Vagina (tissue), 2 donors: Measurements from ENCODE around the gene IDI1. TPM values are rescaled to one million over a fixed set of nuclear protein-coding genes. Genes with fewer than 3 reads are reported as not detected.

Experiments used
- DNase-seq, 2 donors: peaks; one replicate each; pipeline ENCODE4 v3.0.0-alpha.2; 2017; ENCODE audit errors: extremely low spot score in 2 of 2
- H3K27ac ChIP-seq: fragments of 200-600 bp; sonication (generic); one replicate; pipeline ENCODE4 v1.5.1; 2019
- H3K27me3 ChIP-seq: fragments of 200-600 bp; sonication (generic); one replicate; pipeline ENCODE4 v1.5.1; 2019
- H3K36me3 ChIP-seq, 2 donors: fragments of 200-600 bp; sonication (generic); one replicate each; pipeline ENCODE4 v1.5.1; 2017 to 2019
- H3K4me1 ChIP-seq: fragments of 200-600 bp; sonication (generic); one replicate; pipeline ENCODE4 v1.5.1; 2019
- H3K4me3 ChIP-seq, 2 donors: fragments of 200-600 bp; sonication (generic); 1 replicate in 1 of 2; 2 replicates in 1 of 2; pipeline ENCODE4 v1.5.1; 2016 to 2019
- H3K9me3 ChIP-seq: fragments of 200-600 bp; sonication (generic); one replicate; pipeline ENCODE4 v1.5.1; 2019
- POLR2A ChIP-seq, 2 donors: fragments of 450-650 bp; IDR thresholded peaks; one replicate each; pipeline ENCODE4 v1.6.1; 2017; ENCODE audit warnings: antibody characterized with exemption in 2 of 2, mild to moderate bottlenecking in 2 of 2, moderate library complexity in 2 of 2
- POLR2AphosphoS5 ChIP-seq, 2 donors: sonication (generic); formaldehyde crosslinking; IDR thresholded peaks; one replicate each; pipeline ENCODE4 v1.9.0; 2017; ENCODE audit warnings: antibody characterized with exemption in 2 of 2, mild to moderate bottlenecking in 2 of 2, low read depth in 1 of 2; ENCODE audit not compliant: insufficient read depth in 1 of 2
- intact Hi-C: fragments of 100-400 bp; cut with DNase I; formaldehyde crosslinking; loops from one replicate; pipeline ENCODE4 v1.15.1; 2023
- total RNA-seq: library from RNA; depleted of rRNA; stranded (reverse); fragments of >200 nt; gene quantifications from one replicate; pipeline ENCODE4 v1.2.3, GENCODE V29; 2016
- TF ChIP-seq, protein P1 (sequence below), 3 experiments: fragments of 450-650 bp in 2 of 3; fragments of 200-600 bp in 1 of 3; sonication (generic) in 1 of 3; IDR thresholded peaks; one replicate each; pipeline ENCODE4 v1.5.1; 2017 to 2019; ENCODE audit warnings: antibody characterized with exemption in 3 of 3, mild to moderate bottlenecking in 2 of 3, moderate library complexity in 2 of 3

Gene IDI1
- total RNA-seq, 1 donor from 2014 or later: 50.3 TPM

DNA sequence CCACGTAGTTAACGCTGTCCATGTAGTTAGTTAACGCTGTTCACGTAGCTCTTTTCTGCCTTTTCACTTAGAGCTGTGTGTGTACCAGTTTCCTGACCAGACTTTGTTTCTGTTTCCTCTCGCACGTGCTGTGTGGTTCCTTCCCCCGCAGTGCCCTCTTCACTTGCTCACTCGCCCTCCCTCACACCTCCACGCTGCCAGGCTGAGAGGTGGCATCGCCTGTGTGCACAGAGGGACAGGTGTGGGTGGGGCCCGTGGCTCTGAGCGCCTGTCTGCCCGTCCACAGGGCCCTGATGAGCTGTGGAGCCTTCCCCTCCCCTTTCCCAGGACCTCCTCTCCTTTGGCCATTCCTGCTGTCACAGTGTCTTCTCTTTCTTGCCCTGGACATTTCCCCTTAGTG is 37.9 kb upstream of the IDI1 start:
- intact Hi-C loops: no loop called here
- no peak for TF ChIP-seq POLR2A (IDR thresholded peaks at IDR 0.05)
- TF ChIP-seq POLR2AphosphoS5 (IDR thresholded peaks at IDR 0.05; ENCODE audit: insufficient read depth in 1 of 2, low read depth in 1 of 2): no peak
- TF ChIP-seq, protein P1, sequence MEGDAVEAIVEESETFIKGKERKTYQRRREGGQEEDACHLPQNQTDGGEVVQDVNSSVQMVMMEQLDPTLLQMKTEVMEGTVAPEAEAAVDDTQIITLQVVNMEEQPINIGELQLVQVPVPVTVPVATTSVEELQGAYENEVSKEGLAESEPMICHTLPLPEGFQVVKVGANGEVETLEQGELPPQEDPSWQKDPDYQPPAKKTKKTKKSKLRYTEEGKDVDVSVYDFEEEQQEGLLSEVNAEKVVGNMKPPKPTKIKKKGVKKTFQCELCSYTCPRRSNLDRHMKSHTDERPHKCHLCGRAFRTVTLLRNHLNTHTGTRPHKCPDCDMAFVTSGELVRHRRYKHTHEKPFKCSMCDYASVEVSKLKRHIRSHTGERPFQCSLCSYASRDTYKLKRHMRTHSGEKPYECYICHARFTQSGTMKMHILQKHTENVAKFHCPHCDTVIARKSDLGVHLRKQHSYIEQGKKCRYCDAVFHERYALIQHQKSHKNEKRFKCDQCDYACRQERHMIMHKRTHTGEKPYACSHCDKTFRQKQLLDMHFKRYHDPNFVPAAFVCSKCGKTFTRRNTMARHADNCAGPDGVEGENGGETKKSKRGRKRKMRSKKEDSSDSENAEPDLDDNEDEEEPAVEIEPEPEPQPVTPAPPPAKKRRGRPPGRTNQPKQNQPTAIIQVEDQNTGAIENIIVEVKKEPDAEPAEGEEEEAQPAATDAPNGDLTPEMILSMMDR (IDR thresholded peaks at IDR 0.05): no peak
- DNase-seq: no peak
- Histone ChIP-seq H3K9me3 (no peaks in the 10 kb centered on the region), H3K27ac (no peak overlapping the region), H3K27me3 (no peaks in the 10 kb centered on the region), H3K4me3 (no peak overlapping the region), H3K4me1 (no peaks in the 10 kb centered on the region), H3K36me3 (peaks cover 0 to 81% of the 10 kb centered on the region in 2 donors)

DNA sequence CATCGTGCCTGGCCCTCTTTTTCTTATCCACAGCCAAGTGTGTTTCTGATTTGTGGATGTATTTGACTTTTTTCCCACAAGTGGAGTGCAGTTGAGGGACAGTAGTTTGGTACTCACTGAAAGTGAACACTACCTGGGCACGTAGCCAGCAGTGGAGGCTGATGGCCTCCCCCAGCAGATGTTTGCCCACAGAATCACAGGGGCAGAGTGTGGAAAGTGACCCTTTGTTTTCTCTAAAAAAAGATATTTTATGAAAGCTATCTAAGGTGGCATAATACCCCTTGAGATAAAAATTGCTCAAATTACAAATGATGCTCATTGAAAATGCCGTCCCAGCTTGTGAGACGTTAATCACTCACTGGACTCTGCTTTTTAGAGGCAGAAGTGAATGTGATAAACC is 36.3 kb upstream of the IDI1 start:
- no peak for TF ChIP-seq POLR2AphosphoS5 (IDR thresholded peaks at IDR 0.05; ENCODE audit: insufficient read depth in 1 of 2, low read depth in 1 of 2)
- TF ChIP-seq, protein P1 (IDR thresholded peaks at IDR 0.05): no peak
- no peak for TF ChIP-seq POLR2A (IDR thresholded peaks at IDR 0.05)
- Histone ChIP-seq H3K36me3 (peaks cover 0 to 76% of the 10 kb centered on the region in 2 donors), H3K27ac (no peak overlapping the region), H3K9me3 (no peaks in the 10 kb centered on the region), H3K4me1 (no peaks in the 10 kb centered on the region), H3K27me3 (no peaks in the 10 kb centered on the region), H3K4me3 (no peak overlapping the region)
- no peak for DNase-seq
- intact Hi-C loops: no loop called here

DNA sequence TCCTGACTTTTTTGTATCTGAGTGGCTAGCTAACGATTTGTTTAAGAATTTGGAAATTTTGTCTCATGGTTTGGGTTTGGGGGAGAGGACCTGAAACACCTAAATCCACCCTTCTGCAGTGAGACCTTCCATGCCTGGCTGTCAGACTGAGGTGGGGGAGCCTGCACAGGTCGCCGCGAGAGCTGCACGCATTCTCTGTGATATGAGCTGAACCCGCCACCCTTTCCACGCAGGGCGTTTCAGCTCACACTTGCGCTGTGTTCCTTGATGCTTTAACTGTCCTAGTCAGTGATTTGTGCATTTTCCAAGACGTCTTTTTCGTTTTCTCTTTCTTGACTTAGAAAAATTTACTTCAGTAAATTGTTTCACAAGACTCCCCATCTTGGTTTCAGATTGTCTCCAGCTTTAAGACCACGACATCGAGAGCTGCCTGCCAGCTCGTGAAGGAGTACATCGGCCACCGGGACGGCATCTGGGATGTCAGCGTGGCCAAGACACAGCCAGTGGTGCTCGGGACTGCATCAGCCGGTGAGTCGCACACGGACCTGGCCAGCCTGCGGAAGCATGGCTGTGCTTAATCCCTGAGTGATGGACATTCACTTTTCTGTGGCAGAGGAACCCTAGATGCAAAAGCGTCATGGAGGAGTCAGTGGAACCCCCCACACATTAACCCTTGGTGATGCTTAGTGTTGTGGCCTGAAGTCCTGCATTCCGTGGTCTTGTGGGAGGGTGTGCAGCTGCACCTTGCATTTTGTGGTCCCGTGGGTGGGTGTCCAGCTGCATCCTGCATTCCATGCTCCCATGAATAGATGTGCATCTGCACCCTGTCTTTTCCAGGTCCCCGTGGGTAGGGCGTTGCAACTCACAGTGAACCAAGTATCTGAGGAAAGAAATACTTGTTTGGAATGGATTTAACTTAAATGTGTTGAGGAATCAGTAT is 35.4 kb upstream of the IDI1 start:
- Histone ChIP-seq H3K9me3 (no peaks in the 10 kb centered on the region), H3K36me3 (peaks cover 0 to 76% of the 10 kb centered on the region in 2 donors), H3K4me3 (no peak overlapping the region), H3K27me3 (no peaks in the 10 kb centered on the region), H3K4me1 (no peaks in the 10 kb centered on the region), H3K27ac (no peak overlapping the region)
- intact Hi-C loops: no loop called here
- DNase-seq: no peak
- TF ChIP-seq POLR2A (IDR thresholded peaks at IDR 0.05) (no peak), POLR2AphosphoS5 (IDR thresholded peaks at IDR 0.05; ENCODE audit: insufficient read depth in 1 of 2, low read depth in 1 of 2) (no peak)
- TF ChIP-seq, protein P1 (IDR thresholded peaks at IDR 0.05): no peak

DNA sequence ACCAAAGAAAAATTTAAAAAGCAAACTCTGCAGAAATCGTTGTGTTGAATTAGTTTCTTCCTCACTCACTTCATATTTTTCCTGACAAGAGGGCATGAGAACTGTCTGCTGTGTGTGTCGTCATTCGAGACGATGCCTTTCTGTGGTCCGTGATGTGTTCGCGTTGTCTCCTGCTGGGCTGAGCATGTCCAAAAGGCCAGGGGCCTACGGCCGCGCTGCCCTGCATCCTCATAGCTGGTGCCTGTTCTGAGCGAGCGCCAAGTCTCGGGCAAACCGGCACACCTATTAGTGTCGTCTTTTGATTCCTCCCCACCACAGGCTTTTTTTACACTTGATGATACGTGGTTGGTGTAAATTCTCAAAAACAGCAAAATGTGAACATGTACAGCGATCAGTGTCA is 34.7 kb upstream of the IDI1 start:
- DNase-seq: no peak
- Histone ChIP-seq H3K9me3 (no peaks in the 10 kb centered on the region), H3K27me3 (no peaks in the 10 kb centered on the region), H3K4me3 (no peak overlapping the region), H3K27ac (no peak overlapping the region), H3K4me1 (no peaks in the 10 kb centered on the region), H3K36me3 (peaks cover 0 to 80% of the 10 kb centered on the region in 2 donors)
- intact Hi-C loops: no loop called here
- TF ChIP-seq POLR2A (IDR thresholded peaks at IDR 0.05): no peak
- no peak for TF ChIP-seq POLR2AphosphoS5 (IDR thresholded peaks at IDR 0.05; ENCODE audit: insufficient read depth in 1 of 2, low read depth in 1 of 2)
- TF ChIP-seq, protein P1 (IDR thresholded peaks at IDR 0.05): no peak

DNA sequence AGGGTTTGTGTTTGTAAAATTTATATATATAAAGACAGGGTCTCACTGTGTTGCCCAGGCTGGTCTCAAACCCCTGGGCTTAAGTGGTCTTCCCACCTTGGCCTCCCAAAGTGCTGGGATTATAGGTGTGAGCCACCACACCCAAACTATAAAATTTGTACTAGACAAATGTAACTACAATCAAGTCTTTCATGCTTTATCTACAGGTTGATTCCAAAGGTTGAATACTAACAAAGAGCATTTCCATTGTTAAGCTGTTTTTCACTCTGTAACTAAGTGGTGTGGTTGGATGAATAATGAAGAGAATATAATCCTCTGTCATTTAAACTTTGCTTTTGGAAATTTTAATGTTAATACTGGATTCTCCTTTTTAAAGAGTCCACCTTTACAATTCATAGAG is 29.7 kb upstream of the IDI1 start:
- TF ChIP-seq POLR2A (IDR thresholded peaks at IDR 0.05): no peak
- TF ChIP-seq, protein P1 (IDR thresholded peaks at IDR 0.05): no peak
- no peak for TF ChIP-seq POLR2AphosphoS5 (IDR thresholded peaks at IDR 0.05; ENCODE audit: insufficient read depth in 1 of 2, low read depth in 1 of 2)
- no peak overlapping the region for H3K27ac ChIP-seq
- peaks cover 0 to 52% of the 10 kb centered on the region in 2 donors for H3K36me3 ChIP-seq
- H3K4me3 ChIP-seq: no peak overlapping the region
- intact Hi-C loops: no loop called here
- no peaks in the 10 kb centered on the region for H3K9me3 ChIP-seq
- no peak for DNase-seq
- H3K27me3 ChIP-seq: no peaks in the 10 kb centered on the region
- no peaks in the 10 kb centered on the region for H3K4me1 ChIP-seq
